ENCODE results near the gene GNAQ.
"Not testable (repeated sequence)": the region's sequence is repeated elsewhere in the genome, so short reads cannot be mapped to it uniquely, and the experiment has no call there.

Gene GNAQ

GRCh38 chr9:77800924-77801551 is 230.6 kb downstream of the GNAQ start:
- in situ Hi-C loops (cut with HindIII; ENCODE audit: low sequenced_read_pairs): no loop called here

- in situ Hi-C loops (cut with HindIII; ENCODE audit: low sequenced_read_pairs): no loop called here
These were observed 233.5 kb downstream of the GNAQ start for GRCh38 chr9:77798140-77798539.

- in situ Hi-C loops (cut with HindIII; ENCODE audit: low sequenced_read_pairs): no loop called here
These were observed 236.6 kb downstream of the GNAQ start for GRCh38 chr9:77794985-77795384.

GRCh38 chr9:77793849-77794248 is 237.8 kb downstream of the GNAQ start:
- in situ Hi-C loops (cut with HindIII; ENCODE audit: low sequenced_read_pairs): no loop called here

GRCh38 chr9:77789891-77790290 is 241.7 kb downstream of the GNAQ start:
- in situ Hi-C loops (cut with HindIII; ENCODE audit: low sequenced_read_pairs): no loop called here

DNA sequence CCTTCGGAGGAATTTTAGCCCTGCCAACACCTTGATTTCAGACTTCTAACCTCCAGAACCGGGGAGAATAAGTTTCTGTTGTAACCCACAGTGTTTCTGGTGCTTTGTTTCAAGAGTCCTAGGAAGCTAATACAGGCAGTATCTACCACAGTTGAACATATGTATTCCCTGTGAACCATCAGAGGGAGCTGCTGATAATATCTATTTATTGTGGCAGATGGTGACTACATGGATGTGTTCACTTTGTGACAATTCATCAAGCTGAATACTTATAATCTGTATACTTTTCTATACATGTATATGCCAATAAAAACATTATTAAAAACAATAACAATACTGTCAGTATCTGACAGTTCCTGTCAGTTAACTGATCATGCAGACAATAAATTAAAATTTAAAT is 246.3 kb downstream of the GNAQ start:
- in situ Hi-C loops (cut with HindIII; ENCODE audit: low sequenced_read_pairs): no loop called here

DNA sequence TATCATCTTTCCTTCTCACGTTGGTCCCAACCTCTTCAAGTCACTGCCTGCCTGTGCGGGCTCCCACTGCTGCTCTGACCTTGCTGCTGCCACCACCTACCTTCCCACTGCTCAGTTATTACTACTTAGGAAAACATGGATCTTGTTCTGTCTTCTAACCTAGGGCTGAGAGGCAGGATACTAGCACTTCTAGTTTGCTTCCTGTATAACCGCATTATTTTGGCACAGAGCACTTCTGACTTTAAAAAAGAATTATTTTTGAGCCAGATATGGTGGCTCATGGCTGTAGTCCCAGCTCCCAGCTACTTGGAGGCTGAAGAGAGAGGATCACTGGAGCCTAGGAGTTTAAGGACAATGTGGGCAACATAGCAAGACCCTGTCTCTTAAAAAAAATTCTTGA is 248.1 kb downstream of the GNAQ start:
- in situ Hi-C loops (cut with HindIII; ENCODE audit: low sequenced_read_pairs): no loop called here

GRCh38 chr9:77779010-77779409 is 252.6 kb downstream of the GNAQ start:
- in situ Hi-C loops (cut with HindIII; ENCODE audit: low sequenced_read_pairs): no loop called here

DNA sequence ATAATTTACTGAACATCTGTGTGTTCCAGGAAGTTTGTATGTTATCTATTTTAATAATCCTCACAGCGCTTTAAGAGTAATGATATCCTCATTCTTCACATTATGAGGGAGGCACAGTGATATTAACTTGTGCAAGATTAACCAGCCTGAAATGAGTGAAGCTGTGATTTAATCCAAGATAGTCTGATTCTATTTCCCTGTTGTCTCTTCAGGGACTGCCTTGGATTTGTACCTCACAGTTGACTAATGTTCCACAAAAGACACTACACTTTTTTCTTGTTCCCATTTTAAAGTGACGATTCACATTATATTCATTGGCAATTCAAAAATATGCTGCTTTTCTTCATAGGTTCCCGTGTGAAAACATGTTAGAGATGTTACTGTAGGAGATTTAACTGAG is 258.2 kb downstream of the GNAQ start:
- in situ Hi-C loops (cut with HindIII; ENCODE audit: low sequenced_read_pairs): no loop called here

DNA sequence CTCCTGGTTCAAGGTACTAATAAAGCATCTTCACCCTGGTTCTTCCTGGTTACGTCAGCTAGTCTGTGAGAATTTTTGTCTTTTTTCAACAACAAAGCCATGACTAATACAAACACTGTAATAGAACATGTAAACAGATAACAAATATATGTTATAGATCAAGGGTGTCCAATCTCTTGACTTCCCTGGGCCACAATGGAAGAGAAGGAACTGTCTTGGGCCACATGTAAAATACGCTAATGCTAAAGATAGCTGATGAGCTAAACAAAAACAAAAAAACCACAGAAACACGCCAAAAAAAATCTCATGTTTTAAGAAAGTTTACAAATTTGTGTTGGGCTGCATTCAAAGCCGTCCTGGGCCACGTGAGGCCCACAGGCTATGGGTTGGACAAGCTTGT is 259.0 kb downstream of the GNAQ start:
- in situ Hi-C loops (cut with HindIII; ENCODE audit: low sequenced_read_pairs): no loop called here

DNA sequence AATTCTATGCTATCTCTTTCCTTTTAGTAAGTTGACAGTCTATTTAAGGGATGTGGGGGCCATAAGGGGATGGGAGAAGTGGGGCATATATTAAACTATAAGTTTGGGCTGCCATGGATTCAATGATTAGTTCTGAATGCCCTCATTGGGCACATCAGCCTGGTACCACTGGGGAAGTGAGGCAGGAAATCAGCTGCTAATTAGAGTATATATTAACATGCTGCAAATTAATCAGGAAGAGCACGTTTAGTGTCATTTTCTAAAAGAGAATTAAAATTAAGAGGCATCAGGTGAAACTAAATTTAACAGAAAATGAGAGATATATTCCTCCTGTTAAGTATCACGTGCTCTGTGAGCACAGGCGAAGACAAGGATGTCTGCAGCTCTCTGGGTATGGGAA is 260.4 kb downstream of the GNAQ start:
- in situ Hi-C loops (cut with HindIII; ENCODE audit: low sequenced_read_pairs): no loop called here

GRCh38 chr9:77770340-77770739 is 261.3 kb downstream of the GNAQ start:
- in situ Hi-C loops (cut with HindIII; ENCODE audit: low sequenced_read_pairs): no loop called here

DNA sequence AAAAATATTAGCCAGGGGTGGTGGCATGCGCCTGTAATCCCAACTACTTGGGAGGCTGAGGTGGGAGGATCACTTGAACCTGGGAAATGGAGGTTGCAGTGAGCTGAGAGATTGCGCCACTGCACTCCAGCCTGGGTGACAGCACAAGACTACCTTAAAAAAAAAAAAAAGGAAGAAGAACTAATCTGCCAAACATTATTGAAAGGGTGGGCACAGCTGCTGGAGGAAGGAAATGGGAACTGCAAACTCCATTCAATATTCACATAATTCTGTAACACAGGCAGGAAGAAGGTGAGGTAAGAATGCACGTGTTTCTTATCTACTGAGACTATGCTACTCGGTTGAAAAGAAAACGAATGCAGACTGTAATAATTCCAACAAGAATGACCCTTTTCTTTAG is 262.4 kb downstream of the GNAQ start:
- in situ Hi-C loops (cut with HindIII; ENCODE audit: low sequenced_read_pairs): no loop called here

DNA sequence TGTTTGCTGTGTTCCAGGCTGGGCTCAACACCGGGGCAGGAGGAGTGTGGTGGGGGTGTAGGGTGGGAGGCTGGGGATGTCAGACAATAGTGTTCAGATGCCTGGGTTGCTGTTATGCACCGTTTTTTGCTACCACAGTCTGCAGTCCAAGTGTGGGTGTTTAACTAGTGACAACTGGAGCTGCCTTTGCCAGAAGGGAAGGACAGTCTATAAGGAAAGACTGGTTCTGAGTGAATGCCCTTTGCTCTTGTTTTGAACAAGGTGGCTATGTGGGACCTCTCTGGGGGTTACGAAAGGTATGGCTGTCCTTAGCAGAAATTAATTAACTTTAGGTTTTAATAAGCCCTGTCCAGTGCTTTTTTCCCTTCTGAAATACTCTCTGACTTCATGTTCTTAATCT is 265.0 kb downstream of the GNAQ start:
- in situ Hi-C loops (cut with HindIII; ENCODE audit: low sequenced_read_pairs): no loop called here

- in situ Hi-C loops (cut with HindIII; ENCODE audit: low sequenced_read_pairs): no loop called here
These were observed 265.8 kb downstream of the GNAQ start for GRCh38 chr9:77765781-77766259.

- in situ Hi-C loops (cut with HindIII; ENCODE audit: low sequenced_read_pairs): no loop called here
These were observed 266.5 kb downstream of the GNAQ start for GRCh38 chr9:77764894-77765780.

DNA sequence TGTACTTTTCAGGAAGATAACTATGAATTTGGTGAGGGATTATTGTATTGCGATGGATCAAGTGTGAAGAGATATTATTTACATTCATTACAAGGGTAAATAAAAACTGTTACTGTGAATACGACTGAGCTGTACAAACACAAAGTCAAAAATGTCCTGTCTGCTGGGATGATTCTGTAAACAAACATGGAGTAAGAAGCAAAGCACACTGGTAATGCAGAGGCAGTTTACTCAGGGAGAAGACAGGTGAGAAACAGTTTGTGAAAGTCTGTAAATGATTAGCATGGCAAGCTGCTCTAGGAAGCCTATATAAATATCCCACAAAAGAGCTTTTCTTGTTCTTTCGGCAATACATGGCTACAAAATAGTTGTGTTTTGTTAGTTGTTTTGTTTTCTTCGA is 268.0 kb downstream of the GNAQ start:
- in situ Hi-C loops (cut with HindIII; ENCODE audit: low sequenced_read_pairs): no loop called here

- in situ Hi-C loops (cut with HindIII; ENCODE audit: low sequenced_read_pairs): not testable (repeated sequence)
These were observed 270.7 kb downstream of the GNAQ start for GRCh38 chr9:77760919-77761318.

DNA sequence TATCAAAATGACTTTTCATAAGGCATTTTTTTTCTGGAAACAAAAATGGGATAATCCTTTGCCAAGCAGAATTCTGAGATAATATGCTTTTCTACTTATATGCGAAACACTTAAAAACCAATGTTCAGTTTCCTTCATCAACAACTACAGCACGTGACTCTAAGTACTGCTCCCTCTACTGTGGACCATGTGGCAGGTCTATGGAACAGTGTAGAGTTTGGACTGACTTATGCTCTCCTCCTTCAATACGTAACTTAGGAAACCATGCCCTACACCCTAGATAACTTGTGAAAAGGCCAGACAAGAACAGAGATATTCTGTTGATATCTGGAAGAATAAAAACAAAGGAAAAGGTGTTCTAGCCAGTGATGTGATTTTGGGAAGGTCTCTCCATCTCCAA is 272.2 kb downstream of the GNAQ start:
- in situ Hi-C loops (cut with HindIII; ENCODE audit: low sequenced_read_pairs): no loop called here

DNA sequence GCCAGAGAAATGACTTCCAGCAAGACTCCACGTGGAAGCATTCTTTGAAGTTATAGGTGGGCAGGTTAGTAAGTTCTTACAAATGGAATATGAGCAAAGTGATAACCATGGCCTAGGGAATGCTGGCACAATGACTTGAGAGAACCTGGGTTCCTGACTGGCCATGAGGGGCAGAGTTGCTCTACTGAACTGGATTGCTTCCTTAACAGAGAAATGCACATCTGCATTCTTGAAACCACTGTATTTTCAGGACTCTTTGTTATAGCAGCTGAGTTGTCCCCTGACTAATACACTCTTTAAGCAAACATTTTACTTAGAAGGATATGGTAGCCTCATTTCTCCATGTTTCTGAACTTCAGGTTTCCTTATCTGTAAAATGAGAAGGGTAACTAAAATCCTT is 275.2 kb downstream of the GNAQ start:
- in situ Hi-C loops (cut with HindIII; ENCODE audit: low sequenced_read_pairs): no loop called here

DNA sequence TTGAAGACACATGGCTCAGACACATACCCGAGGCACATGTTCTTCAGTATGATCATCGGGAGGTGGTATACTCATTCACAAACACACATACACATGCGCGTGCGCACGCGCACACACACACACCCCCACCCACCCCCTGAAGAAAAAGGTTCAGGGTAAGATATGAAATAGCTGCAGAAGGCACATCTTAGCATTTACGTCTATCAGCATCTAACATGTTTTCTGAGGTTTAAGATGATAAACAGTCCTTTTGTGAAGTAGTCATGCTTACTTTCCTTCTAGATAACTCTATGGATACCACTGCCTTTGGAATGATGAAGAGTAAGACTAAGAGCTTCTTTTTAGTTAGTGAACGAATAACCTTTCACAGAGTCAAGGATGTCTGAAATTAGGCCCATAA is 278.4 kb downstream of the GNAQ start:
- in situ Hi-C loops (cut with HindIII; ENCODE audit: low sequenced_read_pairs): no loop called here

- in situ Hi-C loops (cut with HindIII; ENCODE audit: low sequenced_read_pairs): no loop called here
These were observed 279.1 kb downstream of the GNAQ start for GRCh38 chr9:77752554-77752953.
